DND-41 (cell line): ENCODE data around the gene TOGARAM1.

Experiments used
- ATAC-seq: fragments of 200-7000 bp; cut with Tn5 transposase; 3 replicates; pipeline ENCODE4 v1.9.1; 2021; ENCODE audit warnings: low read depth; ENCODE audit not compliant: insufficient read depth
- DNase-seq: peaks from one replicate; pipeline ENCODE4 v3.0.0-alpha.2; 2020
- H2AFZ ChIP-seq: 2 replicates; pipeline ENCODE4 v1.6.0; 2012; ENCODE audit warnings: low read depth, low read length
- H3K27ac ChIP-seq: 2 replicates; pipeline ENCODE4 v1.5.1; 2012; ENCODE audit warnings: low read length, inconsistent platforms
- H3K27me3 ChIP-seq: fragments of 200-600 bp; sonication (generic); 2 replicates; pipeline ENCODE4 v1.6.0; 2012; ENCODE audit warnings: low read length, mild to moderate bottlenecking, inconsistent platforms; ENCODE audit not compliant: insufficient read depth, poor library complexity
- H3K36me3 ChIP-seq: 2 replicates; pipeline ENCODE4 v1.5.1; 2012; ENCODE audit warnings: low read length, inconsistent platforms; ENCODE audit not compliant: insufficient read depth
- H3K4me1 ChIP-seq: 2 replicates; pipeline ENCODE4 v1.5.1; 2012; ENCODE audit warnings: mild to moderate bottlenecking, low read length; ENCODE audit not compliant: insufficient read depth
- H3K4me2 ChIP-seq: 2 replicates; pipeline ENCODE4 v1.6.0; 2012; ENCODE audit warnings: mild to moderate bottlenecking, moderate library complexity, low read length, inconsistent platforms; ENCODE audit not compliant: insufficient read depth
- H3K4me3 ChIP-seq, 2 experiments: fragments of 200-600 bp in 1 of 2; shearing (Covaris generic) in 1 of 2; 2 replicates each; pipeline ENCODE4 v1.5.1; 2012 to 2016; ENCODE audit warnings: inconsistent platforms in 2 of 2, low read length in 2 of 2, mild to moderate bottlenecking in 2 of 2, low read depth in 1 of 2, moderate library complexity in 1 of 2
- H3K79me2 ChIP-seq: 2 replicates; pipeline ENCODE4 v1.6.0; 2012; ENCODE audit warnings: low read length, inconsistent platforms; ENCODE audit not compliant: insufficient read depth
- H3K9ac ChIP-seq: 2 replicates; pipeline ENCODE4 v1.6.0; 2012; ENCODE audit warnings: low read depth, mild to moderate bottlenecking, inconsistent platforms, low read length, moderate library complexity
- H3K9me3 ChIP-seq: 2 replicates; pipeline ENCODE4 v1.5.1; 2012; ENCODE audit warnings: low read length, moderate library complexity, mild to moderate bottlenecking, inconsistent platforms; ENCODE audit not compliant: insufficient read depth, severe bottlenecking
- H4K20me1 ChIP-seq: 2 replicates; pipeline ENCODE4 v1.6.0; 2012; ENCODE audit warnings: low read length; ENCODE audit not compliant: insufficient read depth
- CTCF ChIP-seq: IDR thresholded peaks from 2 replicates; pipeline ENCODE4 v1.5.1; 2012; ENCODE audit warnings: borderline replicate concordance, low read length, moderate library complexity, mild to moderate bottlenecking; ENCODE audit not compliant: poor library complexity, severe bottlenecking; ENCODE audit errors: extremely low read depth
- EZH2 ChIP-seq: IDR thresholded peaks from 3 replicates; pipeline ENCODE4 v1.6.1; 2012; ENCODE audit warnings: borderline replicate concordance, low read depth, mild to moderate bottlenecking, moderate library complexity, low read length, inconsistent platforms; ENCODE audit not compliant: severe bottlenecking

The TOGARAM1 gene

GRCh38 chr14:44945264-44945663 is 16.7 kb upstream of the TOGARAM1 start:
- Histone ChIP-seq H3K4me3 (no peak overlapping the region), H3K27ac (no peak overlapping the region), H4K20me1 (no peaks in the 10 kb centered on the region), H3K4me2 (no peak overlapping the region), H3K9me3 (no peaks in the 10 kb centered on the region), H2AFZ (no peak overlapping the region), H3K4me1 (no peaks in the 10 kb centered on the region), H3K36me3 (peaks cover 41% of the 10 kb centered on the region), H3K27me3 (no peaks in the 10 kb centered on the region), H3K79me2 (peaks cover 37% of the 10 kb centered on the region), H3K9ac (no peak overlapping the region)
- no peak for TF ChIP-seq EZH2
- no peak for TF ChIP-seq CTCF
- ATAC-seq, result no peak
- no peak for DNase-seq

- peaks cover 7% of the 10 kb centered on the region for H3K36me3 ChIP-seq
- no peak overlapping the region for H3K4me3 ChIP-seq
- H3K9me3 ChIP-seq, result no peaks in the 10 kb centered on the region
- no peak for ATAC-seq
- no peak overlapping the region for H2AFZ ChIP-seq
- no peak overlapping the region for H3K27ac ChIP-seq
- H3K27me3 ChIP-seq, result no peaks in the 10 kb centered on the region
- H4K20me1 ChIP-seq, result peaks cover 9% of the 10 kb centered on the region; the same call in 1 of the 2 replicates
- H3K79me2 ChIP-seq, result peaks cover 86% of the 10 kb centered on the region
- TF ChIP-seq CTCF (no peak), EZH2 (no peak)
- H3K9ac ChIP-seq, result no peak overlapping the region
- no peak for DNase-seq
- no peaks in the 10 kb centered on the region; the same call in 1 of the 2 replicates for H3K4me1 ChIP-seq
- no peak overlapping the region for H3K4me2 ChIP-seq
Measured at GRCh38 chr14:44951051-44951450, 10.9 kb upstream of the TOGARAM1 start.

GRCh38 chr14:44952391-44953110 is 9.4 kb upstream of the TOGARAM1 start:
- Histone ChIP-seq H3K9me3 (no peaks in the 10 kb centered on the region), H4K20me1 (peaks cover 9% of the 10 kb centered on the region; the same call in 1 of the 2 replicates), H3K36me3 (peaks cover 7% of the 10 kb centered on the region), H2AFZ (no peak overlapping the region), H3K4me3 (no peak overlapping the region), H3K79me2 (peaks cover 93% of the 10 kb centered on the region), H3K27me3 (no peaks in the 10 kb centered on the region), H3K27ac (no peak overlapping the region), H3K4me1 (peaks cover 2% of the 10 kb centered on the region; the same call in 1 of the 2 replicates), H3K9ac (no peak overlapping the region), H3K4me2 (no peak overlapping the region)
- TF ChIP-seq CTCF (no peak), EZH2 (no peak)
- no peak for DNase-seq
- no peak for ATAC-seq
